ENCODE measurements around the gene CCDC187.

- TF ChIP-seq CTCF (IDR thresholded peaks at IDR 0.05; ENCODE audit: control extremely low read depth in 1 of 3, insufficient read depth in 1 of 3, low read depth in 1 of 3, low read length in 3 of 3) (no peak), SUZ12 (IDR thresholded peaks at IDR 0.05; ENCODE audit: low read length) (no peak), USF2 (IDR thresholded peaks at IDR 0.05; ENCODE audit: low read length) (no peak), HDAC6 (IDR thresholded peaks at IDR 0.05; ENCODE audit: low read depth, low read length) (no peak), RAD21 (IDR thresholded peaks at IDR 0.05 in 1 of 2, conservative IDR thresholded peaks at IDR 0.05 in 1 of 2; ENCODE audit: low read depth in 2 of 2, low read length in 2 of 2) (no peak), GTF2F1 (IDR thresholded peaks at IDR 0.05; ENCODE audit: borderline replicate concordance, low read depth, low read length) (no peak), NANOG (IDR thresholded peaks at IDR 0.05; ENCODE audit: insufficient read depth, low read depth, low read length, poor library complexity, severe bottlenecking) (no peak), E2F6 (IDR thresholded peaks at IDR 0.05) (no peak), SP1 (IDR thresholded peaks at IDR 0.05; ENCODE audit: low read depth, low read length) (no peak), MAX (IDR thresholded peaks at IDR 0.05) (no peak), JUN (IDR thresholded peaks at IDR 0.05; ENCODE audit: low read depth, low read length) (no peak)
These were observed 30.6 kb upstream of the CCDC187 start for GRCh38 chr9:136334541-136334940.
